GM18517 (cell line): ENCODE results near the gene MX2.
A peak's percentile ranks its signal among the peaks of the same experiment; 100 is the strongest.

Source experiments
- ATAC-seq: cut with Tn5 transposase; IDR thresholded peaks from one replicate; pipeline ENCODE4 v1.9.1; 2021; ENCODE audit warnings: mild to moderate bottlenecking, moderate library complexity; ENCODE audit not compliant: unreplicated experiment

The MX2 gene

DNA sequence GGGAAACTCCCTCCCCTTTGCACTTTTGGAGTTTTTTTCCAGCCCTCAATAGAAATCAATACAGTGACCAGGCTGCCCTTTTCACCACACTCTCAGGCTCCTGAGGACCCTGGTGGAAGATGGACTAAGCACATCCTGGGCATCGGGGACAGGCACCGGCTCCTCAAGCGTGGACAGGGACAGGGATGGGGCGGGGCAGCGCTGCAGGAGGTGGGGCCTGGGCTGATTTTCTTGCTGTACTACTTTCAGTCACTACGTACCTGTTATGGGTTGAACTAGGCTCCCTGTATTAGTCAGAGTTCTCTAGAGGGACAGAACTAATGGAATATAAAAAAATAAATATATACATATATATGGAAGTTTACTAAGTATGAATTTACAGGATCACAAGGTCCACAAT, 2.5 kb downstream of the MX2 start:
- no peak for ATAC-seq

DNA sequence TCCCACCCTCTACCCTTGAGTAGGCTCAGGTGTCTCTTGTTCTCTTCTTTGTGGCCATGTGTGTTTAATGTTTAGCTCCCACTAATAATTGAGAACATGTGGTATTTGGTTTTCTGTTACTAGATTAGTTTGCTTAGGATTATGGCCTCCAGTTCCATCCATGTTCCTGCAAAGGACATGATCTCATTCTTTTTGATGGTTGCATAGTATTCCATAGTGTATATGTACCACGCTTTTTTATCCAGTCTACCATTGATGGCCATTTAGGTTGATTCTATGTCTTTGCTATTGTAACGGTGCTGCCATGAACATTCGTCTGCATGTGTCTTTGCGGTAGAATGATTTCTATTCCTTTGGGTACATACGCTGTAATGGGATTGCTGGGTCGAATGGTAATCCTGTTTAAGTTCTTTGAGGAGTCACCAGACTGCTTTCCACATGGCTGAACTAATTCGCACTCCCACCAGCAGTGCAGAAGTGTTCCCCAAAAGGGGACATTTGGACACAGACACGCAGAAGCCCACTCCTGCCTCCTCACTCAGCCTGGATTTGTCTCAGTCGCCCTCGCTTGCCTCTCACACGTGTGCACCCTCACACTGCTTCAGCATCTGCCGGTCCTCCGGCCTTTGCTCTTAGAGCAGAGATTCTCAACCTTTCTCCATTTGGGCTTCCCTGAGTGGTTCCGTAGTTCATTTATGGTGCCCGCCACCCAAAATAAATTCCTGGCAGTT, 3.7 kb downstream of the MX2 start:
- no peak for ATAC-seq

GRCh38 chr21:41366522-41367151, 4.8 kb downstream of the MX2 start:
- ATAC-seq: no peak

- ATAC-seq: no peak
Observed at GRCh38 chr21:41367301-41367944, 5.6 kb downstream of the MX2 start.

DNA sequence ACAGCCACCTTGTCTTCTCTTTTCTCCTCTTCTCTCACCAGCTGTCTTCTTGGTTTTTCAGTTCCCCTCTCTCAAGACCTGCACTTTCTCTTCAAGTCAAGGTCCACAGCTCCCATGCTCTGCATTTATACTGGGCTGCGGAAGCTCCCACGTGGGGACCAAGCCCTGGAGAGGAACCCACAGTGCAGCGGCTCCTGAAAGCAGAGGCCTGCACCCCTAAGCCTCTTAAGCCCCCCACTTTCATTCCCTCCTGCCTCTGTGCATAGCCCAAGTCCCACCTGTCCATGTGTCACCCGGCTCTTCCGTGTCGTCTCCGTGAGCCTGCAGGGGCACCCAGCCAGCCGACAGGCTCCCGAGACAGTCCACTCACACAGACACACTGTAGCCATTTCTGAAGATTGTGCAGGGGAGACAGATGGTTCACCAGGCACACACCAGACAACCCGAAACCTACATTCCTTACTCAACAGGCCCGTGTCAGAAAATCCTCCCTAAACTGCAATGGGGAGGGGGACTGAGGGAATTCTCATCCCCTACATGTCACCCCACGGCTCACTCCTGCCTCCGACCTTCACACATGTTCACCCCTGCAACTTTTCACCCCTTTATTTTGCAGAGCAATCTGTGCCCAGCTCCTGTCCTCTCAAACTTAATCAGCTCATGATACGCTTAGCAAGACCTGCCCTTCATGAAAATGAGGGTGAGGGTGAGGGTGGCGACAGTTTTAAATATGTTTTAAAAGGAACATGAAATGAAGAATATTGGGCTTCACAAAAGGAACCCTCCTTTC, 6.3 kb downstream of the MX2 start:
- ATAC-seq: peak; percentile 65

DNA sequence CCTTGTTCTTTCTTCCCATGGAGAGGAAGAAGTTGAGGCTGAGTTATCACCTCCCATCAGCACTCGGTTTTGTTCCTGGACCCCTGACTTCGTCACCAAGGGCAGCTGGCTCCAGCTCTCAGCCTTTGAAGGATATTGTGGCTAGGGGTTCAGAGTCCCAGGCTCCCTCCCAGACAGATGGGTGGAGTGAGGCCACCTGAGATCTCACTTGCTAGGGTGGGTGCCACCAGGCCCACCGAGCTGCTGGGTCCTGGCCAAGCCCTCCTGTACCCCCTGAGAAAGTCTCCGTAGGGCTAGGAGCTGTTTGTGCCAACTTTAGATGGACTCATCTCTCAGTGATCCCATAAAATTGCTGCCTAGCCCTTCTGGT, 6.9 kb downstream of the MX2 start:
- no peak for ATAC-seq

DNA sequence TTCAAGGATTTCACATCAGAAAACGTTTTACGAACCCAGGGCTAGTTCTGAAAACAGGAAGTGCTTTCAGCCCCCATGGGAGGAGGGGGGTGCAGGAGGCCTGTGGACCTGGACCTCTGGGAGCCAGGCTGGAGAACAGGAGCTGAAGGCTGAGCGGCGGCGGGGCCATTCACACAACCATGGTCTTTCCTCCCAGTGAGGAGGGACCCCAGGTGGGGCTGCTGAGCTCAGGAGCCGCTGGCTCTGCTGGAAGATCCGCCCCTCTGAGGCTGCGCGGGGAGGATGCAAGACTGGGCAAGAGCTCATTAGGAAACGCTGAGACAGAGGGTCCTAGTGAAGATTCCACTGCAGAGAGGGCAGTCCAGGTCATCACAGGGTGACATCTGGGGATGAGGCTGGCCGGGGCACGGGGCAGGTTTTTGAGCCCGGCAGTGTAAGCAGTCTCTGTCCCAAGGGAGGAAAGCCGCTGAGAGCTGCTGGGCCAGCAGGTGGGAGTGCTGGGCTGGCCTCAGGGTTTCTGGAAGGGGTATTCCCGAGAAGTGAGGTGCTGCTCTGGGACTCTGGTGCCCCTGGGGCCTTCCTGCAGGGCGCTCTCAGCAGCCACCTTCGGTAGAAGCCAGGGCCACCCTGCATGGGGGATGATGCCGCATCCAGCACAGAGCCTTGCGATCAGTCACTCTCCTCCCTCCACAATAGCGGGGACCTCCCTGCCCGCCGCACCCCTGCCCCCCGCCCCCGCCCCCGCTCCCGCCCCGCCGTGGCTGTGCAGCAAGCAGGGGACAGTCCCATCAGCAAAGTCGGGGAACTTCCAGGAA, 7.5 kb downstream of the MX2 start:
- no peak for ATAC-seq

GRCh38 chr21:41369920-41370839, 8.4 kb downstream of the MX2 start:
- ATAC-seq: no peak

- ATAC-seq: no peak
Observed at GRCh38 chr21:41370840-41371684, 9.2 kb downstream of the MX2 start.

GRCh38 chr21:41371685-41372030, 9.8 kb downstream of the MX2 start:
- no peak for ATAC-seq

GRCh38 chr21:41373253-41373652, 11.4 kb downstream of the MX2 start:
- no peak for ATAC-seq

- no peak for ATAC-seq
Observed at GRCh38 chr21:41373763-41374162, 11.9 kb downstream of the MX2 start.

DNA sequence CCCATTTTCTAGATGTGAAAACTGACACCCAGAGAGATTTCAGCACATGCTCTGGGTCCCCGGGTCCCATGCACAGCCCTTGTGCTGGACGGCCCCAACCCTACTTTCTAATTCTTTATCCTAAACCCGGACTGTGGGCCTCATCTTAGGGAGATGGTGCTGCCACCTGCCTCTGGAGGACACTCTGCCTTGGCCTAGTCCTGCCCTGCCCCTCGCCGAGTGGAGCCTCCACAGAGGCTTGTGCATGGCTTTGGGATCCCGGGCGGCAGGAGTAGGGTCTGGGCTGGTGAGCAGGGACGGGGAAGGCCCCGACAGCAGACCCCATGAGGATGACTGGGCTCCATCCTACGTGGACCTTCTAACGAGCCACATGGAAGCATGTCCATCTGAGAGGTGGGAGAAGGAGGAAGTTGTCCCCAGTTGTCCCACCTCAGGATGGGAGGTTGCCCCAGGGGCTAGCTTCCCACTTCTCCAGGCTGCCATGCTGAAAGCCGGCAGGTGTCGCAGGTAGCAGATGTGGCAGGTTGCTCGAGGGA, 12.4 kb downstream of the MX2 start:
- ATAC-seq: no peak

GRCh38 chr21:41374867-41375533, 13.2 kb downstream of the MX2 start:
- ATAC-seq: no peak

DNA sequence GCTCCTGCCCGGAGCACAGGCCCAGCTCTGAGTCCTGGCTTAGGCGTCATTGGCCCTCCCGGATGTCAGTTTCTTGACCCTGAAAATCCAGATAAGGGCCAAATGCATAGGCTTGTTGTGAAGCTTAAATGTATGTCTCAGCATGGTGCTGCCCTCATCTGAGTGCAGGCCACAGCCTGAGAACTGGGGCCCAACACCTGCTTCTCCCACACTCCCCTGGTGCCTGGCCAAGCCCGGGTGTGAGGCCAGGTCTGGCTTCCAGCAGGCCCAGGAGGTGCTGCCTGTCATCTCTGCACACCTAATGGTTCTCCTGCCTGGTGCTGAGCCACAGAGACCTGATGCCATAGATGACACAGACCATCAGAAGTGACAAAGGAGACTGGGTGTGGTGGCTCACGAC, 14.0 kb downstream of the MX2 start:
- no peak for ATAC-seq

- no peak for ATAC-seq
Observed at GRCh38 chr21:41377715-41378114, 15.9 kb downstream of the MX2 start.

- no peak for ATAC-seq
Observed at GRCh38 chr21:41378849-41379248, 17.0 kb downstream of the MX2 start.

GRCh38 chr21:41379901-41380300, 18.1 kb downstream of the MX2 start:
- ATAC-seq: no peak
